HEK293 (cell line): Measurements from ENCODE around the gene CAMK2D.

Source experiments
- CTCF ChIA-PET: fragments of 350-600 bp; formaldehyde crosslinking; extraction: SDS; loops from one replicate; lab custom pipeline; 2021; ENCODE audit warnings: antibody characterized with exemption; lab: Yijun Ruan, JAX
- POLR2A ChIA-PET: fragments of 300-600 bp; formaldehyde crosslinking; extraction: SDS; loops from one replicate; lab custom pipeline; 2020; ENCODE audit warnings: antibody characterized with exemption, inconsistent platforms; lab: Yijun Ruan, JAX
- H3K27ac ChIP-seq: fragments of 200-500 bp; sonication (Bioruptor generic); 2 replicates; pipeline ENCODE4 v1.5.1; 2014; ENCODE audit warnings: low read depth, low read length, control low read depth, inconsistent platforms; ENCODE audit errors: extremely low read depth
- H3K36me3 ChIP-seq, 2 experiments: fragments of 200-500 bp in 1 of 2; sonication (Bioruptor generic) in 1 of 2; 1 replicate in 1 of 2; 2 replicates in 1 of 2; pipeline ENCODE4 v1.5.1; 2014 to 2017; ENCODE audit warnings: inconsistent platforms in 2 of 2, low read length in 2 of 2; ENCODE audit not compliant: control insufficient read depth in 2 of 2, insufficient read depth in 1 of 2
- H3K4me1 ChIP-seq: fragments of 200-500 bp; sonication (Bioruptor generic); 2 replicates; pipeline ENCODE4 v1.5.1; 2014; ENCODE audit warnings: mild to moderate bottlenecking, low read length, inconsistent platforms; ENCODE audit not compliant: control insufficient read depth, insufficient read depth
- H3K4me3 ChIP-seq: 2 replicates; pipeline ENCODE4 v1.5.1; 2011; ENCODE audit warnings: low read depth, mild to moderate bottlenecking, control low read depth, low read length, moderate library complexity
- H3K9me3 ChIP-seq: fragments of 200-500 bp; sonication (Bioruptor generic); 2 replicates; pipeline ENCODE4 v1.5.1; 2014; ENCODE audit warnings: low read depth, low read length, inconsistent platforms; ENCODE audit not compliant: control insufficient read depth, insufficient read depth
- FEZF1 ChIP-seq: fragments of 450-650 bp; formaldehyde crosslinking; IDR thresholded peaks from 2 replicates; pipeline ENCODE4 v1.5.1; 2016; ENCODE audit warnings: missing biosample characterization, missing genetic modification characterization
- HOXA7 ChIP-seq: sonication (generic); formaldehyde crosslinking; IDR thresholded peaks from 2 replicates; pipeline ENCODE4 v1.8.1; 2022; ENCODE audit warnings: missing genetic modification reagents, borderline replicate concordance
- HOXD13 ChIP-seq: sonication (generic); formaldehyde crosslinking; IDR thresholded peaks from 2 replicates; pipeline ENCODE4 v1.8.0; 2022; ENCODE audit warnings: missing genetic modification reagents, borderline replicate concordance
- KLF1 ChIP-seq: fragments of 450-650 bp; formaldehyde crosslinking; IDR thresholded peaks from 2 replicates; pipeline ENCODE4 v1.5.1; 2016; ENCODE audit warnings: missing biosample characterization, missing genetic modification characterization
- OSR2 ChIP-seq: fragments of 450-650 bp; formaldehyde crosslinking; IDR thresholded peaks from 2 replicates; pipeline ENCODE4 v1.5.1; 2016; ENCODE audit warnings: missing biosample characterization, missing genetic modification characterization
- PBX3 ChIP-seq: sonication (generic); formaldehyde crosslinking; IDR thresholded peaks from 2 replicates; pipeline ENCODE4 v1.8.1; 2022; ENCODE audit warnings: mild to moderate bottlenecking, moderate library complexity, missing genetic modification reagents
- YY2 ChIP-seq: fragments of 450-650 bp; formaldehyde crosslinking; IDR thresholded peaks from 2 replicates; pipeline ENCODE4 v1.5.1; 2016; ENCODE audit warnings: missing biosample characterization, missing genetic modification characterization
- ZBTB48 ChIP-seq: fragments of 450-650 bp; formaldehyde crosslinking; IDR thresholded peaks from 2 replicates; pipeline ENCODE4 v1.5.1; 2016; ENCODE audit warnings: missing biosample characterization, missing genetic modification characterization
- ZIC2 ChIP-seq: fragments of 450-650 bp; formaldehyde crosslinking; IDR thresholded peaks from 2 replicates; pipeline ENCODE4 v1.5.1; 2016; ENCODE audit warnings: missing biosample characterization, missing genetic modification characterization
- ZNF114 ChIP-seq: fragments of 450-650 bp; formaldehyde crosslinking; IDR thresholded peaks from 2 replicates; pipeline ENCODE4 v1.5.0; 2017; ENCODE audit warnings: missing biosample characterization, missing genetic modification characterization
- ZNF140 ChIP-seq: fragments of 450-650 bp; formaldehyde crosslinking; IDR thresholded peaks from 2 replicates; pipeline ENCODE4 v1.5.1; 2016; ENCODE audit warnings: missing biosample characterization, missing genetic modification characterization
- ZNF157 ChIP-seq: fragments of 450-650 bp; formaldehyde crosslinking; IDR thresholded peaks from 2 replicates; pipeline ENCODE4 v1.5.1; 2016; ENCODE audit warnings: missing biosample characterization, missing genetic modification characterization
- ZNF202 ChIP-seq: fragments of 450-650 bp; formaldehyde crosslinking; IDR thresholded peaks from 2 replicates; pipeline ENCODE4 v1.5.1; 2016; ENCODE audit warnings: missing biosample characterization, missing genetic modification characterization, borderline replicate concordance
- ZNF366 ChIP-seq: fragments of 450-650 bp; formaldehyde crosslinking; conservative IDR thresholded peaks from 2 replicates; pipeline ENCODE4 v1.5.1; 2016; ENCODE audit warnings: missing biosample characterization, missing genetic modification characterization
- ZNF501 ChIP-seq: fragments of 450-650 bp; formaldehyde crosslinking; IDR thresholded peaks from 2 replicates; pipeline ENCODE4 v1.5.1; 2016; ENCODE audit warnings: missing biosample characterization, missing genetic modification characterization
- ZNF544 ChIP-seq: fragments of 450-650 bp; formaldehyde crosslinking; IDR thresholded peaks from 2 replicates; pipeline ENCODE4 v1.5.0; 2017; ENCODE audit warnings: missing biosample characterization, missing genetic modification characterization
- ZNF621 ChIP-seq: fragments of 450-650 bp; formaldehyde crosslinking; IDR thresholded peaks from 2 replicates; pipeline ENCODE4 v1.5.1; 2017; ENCODE audit warnings: missing biosample characterization, missing genetic modification characterization
- ZNF670 ChIP-seq: fragments of 450-650 bp; formaldehyde crosslinking; IDR thresholded peaks from 2 replicates; pipeline ENCODE4 v1.5.1; 2016; ENCODE audit warnings: missing biosample characterization, missing genetic modification characterization, low read depth
- ZNF677 ChIP-seq: fragments of 450-650 bp; IDR thresholded peaks from 2 replicates; pipeline ENCODE4 v1.5.0; 2018; ENCODE audit warnings: missing biosample characterization, mild to moderate bottlenecking, missing genetic modification characterization, moderate library complexity
- ZNF843 ChIP-seq: fragments of 450-650 bp; formaldehyde crosslinking; IDR thresholded peaks from 2 replicates; pipeline ENCODE4 v1.5.1; 2016; ENCODE audit warnings: missing biosample characterization, missing genetic modification characterization
- ZXDB ChIP-seq: fragments of 450-650 bp; formaldehyde crosslinking; IDR thresholded peaks from 2 replicates; pipeline ENCODE4 v1.5.1; 2016; ENCODE audit warnings: missing biosample characterization, missing genetic modification characterization
- TF ChIP-seq, protein P1 (sequence below): fragments of 450-650 bp; IDR thresholded peaks from 2 replicates; pipeline ENCODE4 v1.5.1; 2018; ENCODE audit warnings: missing biosample characterization, mild to moderate bottlenecking, missing genetic modification characterization
- TF ChIP-seq, protein P2 (sequence below): fragments of 450-650 bp; formaldehyde crosslinking; IDR thresholded peaks from 2 replicates; pipeline ENCODE4 v1.5.1; 2017; ENCODE audit warnings: missing biosample characterization, missing genetic modification characterization
- TF ChIP-seq, protein P3 (sequence below): fragments of 450-650 bp; formaldehyde crosslinking; IDR thresholded peaks from 2 replicates; pipeline ENCODE4; 2016; ENCODE audit warnings: missing biosample characterization, missing genetic modification characterization

CAMK2D gene

DNA sequence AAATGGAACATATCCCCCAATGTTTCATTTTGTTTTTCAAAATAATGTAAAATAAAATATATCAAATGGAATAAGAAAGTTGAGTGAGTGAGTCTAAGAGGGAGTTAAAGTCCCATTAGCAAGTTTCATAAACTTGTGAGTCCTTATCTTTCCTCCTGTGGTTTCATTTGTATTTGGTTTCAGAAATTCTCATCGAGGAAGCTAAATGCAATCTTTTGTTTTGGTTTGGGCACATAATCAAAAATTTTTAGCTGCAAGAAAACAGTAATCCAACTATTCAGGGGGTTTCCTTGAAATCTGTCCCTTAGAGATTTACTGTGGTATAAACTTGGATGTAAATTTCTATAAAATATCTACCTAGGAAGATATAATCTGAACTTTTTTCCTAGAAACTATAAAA is 124.2 kb downstream of the CAMK2D start:
- Histone ChIP-seq H3K4me3 (no peak overlapping the region), H3K27ac (no peak overlapping the region), H3K4me1 (peaks cover 31% of the 10 kb centered on the region), H3K36me3 (no peaks in the 10 kb centered on the region), H3K9me3 (no peaks in the 10 kb centered on the region)
- TF ChIP-seq ZNF114 (tag by site-specific recombination), result no peak
- TF ChIP-seq ZNF202, result no peak
- no peak for TF ChIP-seq ZIC2
- no peak for TF ChIP-seq YY2 (tag by site-specific recombination)
- no peak for TF ChIP-seq ZNF157 (tag by site-specific recombination)
- no peak for TF ChIP-seq OSR2 (tag by site-specific recombination)
- TF ChIP-seq, protein P1, sequence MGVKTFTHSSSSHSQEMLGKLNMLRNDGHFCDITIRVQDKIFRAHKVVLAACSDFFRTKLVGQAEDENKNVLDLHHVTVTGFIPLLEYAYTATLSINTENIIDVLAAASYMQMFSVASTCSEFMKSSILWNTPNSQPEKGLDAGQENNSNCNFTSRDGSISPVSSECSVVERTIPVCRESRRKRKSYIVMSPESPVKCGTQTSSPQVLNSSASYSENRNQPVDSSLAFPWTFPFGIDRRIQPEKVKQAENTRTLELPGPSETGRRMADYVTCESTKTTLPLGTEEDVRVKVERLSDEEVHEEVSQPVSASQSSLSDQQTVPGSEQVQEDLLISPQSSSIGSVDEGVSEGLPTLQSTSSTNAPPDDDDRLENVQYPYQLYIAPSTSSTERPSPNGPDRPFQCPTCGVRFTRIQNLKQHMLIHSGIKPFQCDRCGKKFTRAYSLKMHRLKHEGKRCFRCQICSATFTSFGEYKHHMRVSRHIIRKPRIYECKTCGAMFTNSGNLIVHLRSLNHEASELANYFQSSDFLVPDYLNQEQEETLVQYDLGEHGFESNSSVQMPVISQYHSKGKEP (tag by site-specific recombination), result peak; percentile 42; the same call in 1 of the 2 replicates
- TF ChIP-seq ZNF621 (tag by site-specific recombination), result no peak
- TF ChIP-seq HOXA7 (CRISPR knock-in tag), result no peak
- no peak for TF ChIP-seq KLF1 (tag by site-specific recombination)
- TF ChIP-seq, protein P2, sequence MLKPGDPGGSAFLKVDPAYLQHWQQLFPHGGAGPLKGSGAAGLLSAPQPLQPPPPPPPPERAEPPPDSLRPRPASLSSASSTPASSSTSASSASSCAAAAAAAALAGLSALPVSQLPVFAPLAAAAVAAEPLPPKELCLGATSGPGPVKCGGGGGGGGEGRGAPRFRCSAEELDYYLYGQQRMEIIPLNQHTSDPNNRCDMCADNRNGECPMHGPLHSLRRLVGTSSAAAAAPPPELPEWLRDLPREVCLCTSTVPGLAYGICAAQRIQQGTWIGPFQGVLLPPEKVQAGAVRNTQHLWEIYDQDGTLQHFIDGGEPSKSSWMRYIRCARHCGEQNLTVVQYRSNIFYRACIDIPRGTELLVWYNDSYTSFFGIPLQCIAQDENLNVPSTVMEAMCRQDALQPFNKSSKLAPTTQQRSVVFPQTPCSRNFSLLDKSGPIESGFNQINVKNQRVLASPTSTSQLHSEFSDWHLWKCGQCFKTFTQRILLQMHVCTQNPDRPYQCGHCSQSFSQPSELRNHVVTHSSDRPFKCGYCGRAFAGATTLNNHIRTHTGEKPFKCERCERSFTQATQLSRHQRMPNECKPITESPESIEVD, result peak; percentile 87
- ChIA-PET CTCF (interaction anchor here (0.7 to 1.2 kb wide), 2 partner anchors 90 to 243 kb away, joined by 6 to 8 read pairs; no protein-coding TSS in a partner anchor), POLR2A (no interaction called here)

- H3K36me3 ChIP-seq, result no peaks in the 10 kb centered on the region
- H3K4me3 ChIP-seq, result no peak overlapping the region
- ChIA-PET CTCF (interaction anchor here (0.5 to 0.7 kb wide), 2 partner anchors 90 to 242 kb away, joined by 4 to 6 read pairs; no protein-coding TSS in a partner anchor), POLR2A (no interaction called here)
- no peaks in the 10 kb centered on the region for H3K9me3 ChIP-seq
- H3K27ac ChIP-seq, result no peak overlapping the region
- TF ChIP-seq ZNF140 (tag by site-specific recombination), result no peak
- no peak for TF ChIP-seq ZNF677 (tag by site-specific recombination)
- TF ChIP-seq ZBTB48 (tag by site-specific recombination), result peak; percentile 42; the same call in 1 of the 2 replicates
- TF ChIP-seq ZNF843 (tag by site-specific recombination), result 0 out of 2 replicates have a peak, but pooled peaks have one; percentile 41
- TF ChIP-seq OSR2 (tag by site-specific recombination), result peak; percentile 80
- peak; percentile 73 for TF ChIP-seq ZXDB (tag by site-specific recombination)
- no peak for TF ChIP-seq ZNF670 (tag by site-specific recombination)
- TF ChIP-seq HOXD13 (CRISPR knock-in tag), result 0 out of 2 replicates have a peak, but pooled peaks have one; percentile 26
- TF ChIP-seq FEZF1 (tag by site-specific recombination), result peak; percentile 60
- no peak for TF ChIP-seq PBX3
- 0 out of 2 replicates have a peak, but pooled peaks have one; percentile 10 for TF ChIP-seq ZNF366 (tag by site-specific recombination)
- TF ChIP-seq, protein P3, sequence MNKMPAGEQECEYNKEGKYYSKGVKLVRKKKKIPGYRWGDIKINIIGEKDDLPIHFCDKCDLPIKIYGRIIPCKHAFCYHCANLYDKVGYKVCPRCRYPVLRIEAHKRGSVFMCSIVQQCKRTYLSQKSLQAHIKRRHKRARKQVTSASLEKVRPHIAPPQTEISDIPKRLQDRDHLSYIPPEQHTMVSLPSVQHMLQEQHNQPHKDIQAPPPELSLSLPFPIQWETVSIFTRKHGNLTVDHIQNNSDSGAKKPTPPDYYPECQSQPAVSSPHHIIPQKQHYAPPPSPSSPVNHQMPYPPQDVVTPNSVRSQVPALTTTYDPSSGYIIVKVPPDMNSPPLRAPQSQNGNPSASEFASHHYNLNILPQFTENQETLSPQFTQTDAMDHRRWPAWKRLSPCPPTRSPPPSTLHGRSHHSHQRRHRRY (tag by site-specific recombination), result no peak
- TF ChIP-seq ZNF501, result no peak
- TF ChIP-seq ZNF544 (tag by site-specific recombination), result no peak
- peaks cover 31% of the 10 kb centered on the region for H3K4me1 ChIP-seq
Observed at GRCh38 chr4:113636877-113637276, 124.7 kb downstream of the CAMK2D start.
